Measurements from ENCODE around the gene TTC34.

GRCh38 chr1:2602866-2603520, 198.5 kb downstream of the TTC34 start:
- no peak for TF ChIP-seq CTCF (conservative IDR thresholded peaks at IDR 0.05)
- TF ChIP-seq EZH2 (IDR thresholded peaks at IDR 0.05; ENCODE audit: low read depth): no peak

All from PC-9 (cell line).